Neural crest cell (in vitro differentiated cells): ENCODE measurements around the gene AURKAIP1. TPM values are rescaled to one million over a fixed set of nuclear protein-coding genes. Genes with fewer than 3 reads are reported as not detected.

ENCODE experiments used
- DNase-seq: peaks from one replicate; pipeline ENCODE4 v3.0.0; 2021; ENCODE audit warnings: low read depth, mixed read lengths, low spot score
- H3K27ac Mint-ChIP-seq: one replicate; pipeline ENCODE4 v1.8.0; 2021; ENCODE audit warnings: mild to moderate bottlenecking, mixed read lengths; ENCODE audit not compliant: unreplicated experiment
- H3K27me3 Mint-ChIP-seq: 2 replicates; pipeline ENCODE4 v1.8.0; 2021; ENCODE audit warnings: low read depth, mild to moderate bottlenecking, mixed read lengths
- H3K36me3 Mint-ChIP-seq: 2 replicates; pipeline ENCODE4 v1.8.0; 2021; ENCODE audit warnings: low read depth, mild to moderate bottlenecking, mixed read lengths
- H3K4me1 Mint-ChIP-seq: 2 replicates; pipeline ENCODE4 v1.8.0; 2021; ENCODE audit warnings: mixed read lengths
- H3K4me3 Mint-ChIP-seq: one replicate; pipeline ENCODE4 v1.8.0; 2021; ENCODE audit warnings: mild to moderate bottlenecking, mixed read lengths
- H3K9me3 Mint-ChIP-seq: 2 replicates; pipeline ENCODE4 v1.8.0; 2021; ENCODE audit warnings: mixed read lengths
- total RNA-seq: library from RNA; stranded (reverse); gene quantifications from 2 replicates; pipeline ENCODE4 v1.2.1, GENCODE V29; 2021
- TF ChIP-seq, protein P1 (sequence below): fragments of 200-600 bp; sonication (generic); conservative IDR thresholded peaks from 2 replicates; pipeline ENCODE4 v1.5.0; 2021; ENCODE audit warnings: antibody characterized with exemption, mild to moderate bottlenecking

The AURKAIP1 gene
- total RNA-seq, 1 donor from 2014 or later, result 128 TPM

DNA sequence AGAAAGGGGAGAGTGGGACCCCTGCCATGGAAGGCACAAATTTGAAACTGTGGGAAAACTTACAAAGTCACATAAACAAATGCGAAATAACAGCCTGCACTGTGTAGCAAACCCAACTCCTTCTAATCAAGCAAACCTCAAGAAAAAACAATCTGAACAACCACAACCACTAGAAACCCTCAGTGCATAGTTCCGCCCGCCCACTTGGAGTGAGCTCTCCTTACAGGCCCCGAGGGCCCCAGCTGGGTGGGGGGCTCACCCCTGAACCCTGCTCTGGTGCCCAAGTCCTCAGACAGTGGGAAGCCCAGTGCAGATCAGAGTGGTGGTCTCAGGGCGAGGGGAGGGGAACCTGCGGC lies 15.7 kb downstream of the AURKAIP1 start:
- TF ChIP-seq, protein P1, sequence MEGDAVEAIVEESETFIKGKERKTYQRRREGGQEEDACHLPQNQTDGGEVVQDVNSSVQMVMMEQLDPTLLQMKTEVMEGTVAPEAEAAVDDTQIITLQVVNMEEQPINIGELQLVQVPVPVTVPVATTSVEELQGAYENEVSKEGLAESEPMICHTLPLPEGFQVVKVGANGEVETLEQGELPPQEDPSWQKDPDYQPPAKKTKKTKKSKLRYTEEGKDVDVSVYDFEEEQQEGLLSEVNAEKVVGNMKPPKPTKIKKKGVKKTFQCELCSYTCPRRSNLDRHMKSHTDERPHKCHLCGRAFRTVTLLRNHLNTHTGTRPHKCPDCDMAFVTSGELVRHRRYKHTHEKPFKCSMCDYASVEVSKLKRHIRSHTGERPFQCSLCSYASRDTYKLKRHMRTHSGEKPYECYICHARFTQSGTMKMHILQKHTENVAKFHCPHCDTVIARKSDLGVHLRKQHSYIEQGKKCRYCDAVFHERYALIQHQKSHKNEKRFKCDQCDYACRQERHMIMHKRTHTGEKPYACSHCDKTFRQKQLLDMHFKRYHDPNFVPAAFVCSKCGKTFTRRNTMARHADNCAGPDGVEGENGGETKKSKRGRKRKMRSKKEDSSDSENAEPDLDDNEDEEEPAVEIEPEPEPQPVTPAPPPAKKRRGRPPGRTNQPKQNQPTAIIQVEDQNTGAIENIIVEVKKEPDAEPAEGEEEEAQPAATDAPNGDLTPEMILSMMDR, result no peak
- Mint-ChIP-seq H3K4me1 (peaks cover 37% of the 10 kb centered on the region), H3K36me3 (no peaks in the 10 kb centered on the region), H3K9me3 (no peaks in the 10 kb centered on the region), H3K27ac (no peak overlapping the region), H3K27me3 (peaks cover 25% of the 10 kb centered on the region), H3K4me3 (peak overlapping the region; percentile 72)
- no peak for DNase-seq

DNA sequence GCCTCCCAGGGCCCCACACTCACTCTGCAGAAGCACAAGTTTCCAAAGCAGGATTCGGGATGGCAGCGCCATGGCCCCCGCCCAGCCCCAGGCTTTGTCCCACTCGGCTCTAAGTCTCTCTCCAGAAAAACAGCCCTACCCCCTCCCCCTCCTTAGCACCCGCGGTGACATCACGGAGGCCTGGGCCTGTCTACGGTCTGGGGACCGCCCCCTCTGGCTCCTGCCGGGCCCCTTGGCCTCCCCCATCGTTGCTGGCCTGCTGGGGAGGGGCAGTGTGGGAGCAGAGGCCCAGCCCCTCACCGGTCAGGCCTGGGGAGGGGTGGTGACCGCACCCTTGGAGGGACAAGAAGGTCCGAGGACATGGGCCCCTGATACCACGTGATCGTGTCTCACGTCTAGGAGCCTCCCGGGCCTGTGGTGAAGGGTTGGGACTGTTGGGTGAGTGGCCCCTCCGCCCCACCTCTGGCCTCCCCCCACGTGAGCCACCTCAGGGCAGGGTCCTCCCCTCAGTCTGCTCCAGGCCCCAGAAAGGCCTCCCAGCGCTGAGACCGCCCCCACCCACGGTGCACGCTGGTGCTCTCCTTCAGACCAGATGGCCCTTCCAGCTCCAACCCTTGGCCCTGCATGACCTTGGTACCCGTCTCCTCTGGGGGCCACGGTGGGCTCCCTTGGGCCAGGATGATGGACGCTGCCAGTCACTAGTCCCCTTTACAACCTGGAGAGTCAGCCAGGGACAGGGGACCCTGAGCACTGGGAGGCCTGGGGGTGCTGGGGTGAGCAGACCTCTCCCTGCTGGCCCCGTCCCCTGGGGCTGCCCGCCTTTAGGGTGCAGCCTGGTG lies 16.4 kb downstream of the AURKAIP1 start, which contains the start of gene MXRA8:
MXRA8 (minus strand) TSS at position 123 of the 839 bp plus-strand sequence; CDS start at position 72, 51 bp downstream.
- Mint-ChIP-seq H3K4me3 (peak within 1 kb of the TSS; percentile 78), H3K9me3 (no peaks in the 10 kb centered on the region), H3K27me3 (peaks cover 31% of the 10 kb centered on the region), H3K27ac (peak within 1 kb of the TSS; percentile 50), H3K4me1 (peaks cover 37% of the 10 kb centered on the region), H3K36me3 (no peaks in the 10 kb centered on the region)
- no peak for DNase-seq
- TF ChIP-seq, protein P1, result no peak

DNA sequence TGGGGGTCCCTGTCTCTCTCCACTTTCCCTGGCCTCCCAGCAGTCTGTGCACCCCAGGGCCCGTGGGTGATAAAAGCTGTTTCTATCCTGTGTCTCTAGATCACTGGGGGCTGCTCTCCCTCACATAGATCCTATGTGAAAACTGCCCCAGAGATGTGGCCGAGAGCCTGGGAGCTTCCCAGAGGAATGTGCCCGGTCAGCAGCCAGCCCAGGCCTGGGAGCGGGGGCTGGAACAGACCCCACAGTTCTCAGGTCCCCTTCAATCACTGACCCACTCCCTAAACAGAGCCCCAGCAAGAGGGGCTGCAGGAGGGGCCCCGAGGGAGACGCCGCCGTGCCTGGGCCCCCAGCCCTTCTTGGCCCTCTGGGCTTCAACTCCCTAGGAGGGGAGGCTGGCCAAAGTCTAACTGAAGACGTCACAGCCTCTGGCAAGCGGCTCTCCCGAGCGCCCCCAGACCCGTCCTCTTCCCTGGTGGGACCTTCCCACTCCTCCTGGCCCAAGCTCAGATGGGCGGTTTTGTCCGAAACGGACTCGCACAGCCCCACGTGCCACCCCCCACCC lies 17.1 kb downstream of the AURKAIP1 start:
- Mint-ChIP-seq H3K4me1 (peaks cover 37% of the 10 kb centered on the region), H3K27ac (peak overlapping the region; percentile 50)
- DNase-seq, result no peak

DNA sequence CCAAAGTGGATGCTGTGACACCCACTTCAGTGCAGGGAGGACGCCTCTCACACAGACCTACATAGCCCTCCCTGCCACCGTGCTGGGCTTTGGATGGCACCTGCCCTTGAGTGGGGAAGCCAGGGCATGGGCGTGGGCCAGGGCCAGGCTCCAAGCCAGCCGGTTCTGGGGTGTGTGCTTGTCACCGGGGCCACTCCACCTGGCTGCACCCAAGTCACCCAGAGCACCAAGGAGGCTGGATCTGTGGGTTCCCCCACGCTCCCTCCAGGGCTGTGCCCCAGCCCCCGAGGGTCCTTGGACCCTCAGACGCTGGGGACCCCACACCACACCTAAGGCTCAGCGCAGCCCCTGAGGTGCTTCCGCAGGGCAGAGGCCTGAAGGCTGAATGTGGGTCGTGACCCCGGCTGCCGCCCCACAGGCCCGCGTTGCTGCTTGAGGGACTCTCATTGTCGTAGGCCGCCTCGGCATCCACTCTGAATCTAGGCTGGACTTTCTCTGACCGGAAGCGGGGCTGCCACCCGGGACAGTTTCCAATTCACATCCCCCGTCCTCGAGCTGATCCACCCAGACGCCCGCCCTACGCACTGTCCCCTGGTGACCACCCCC lies 18.1 kb downstream of the AURKAIP1 start:
- H3K27me3 Mint-ChIP-seq, result peaks cover 45% of the 10 kb centered on the region
- H3K9me3 Mint-ChIP-seq, result no peaks in the 10 kb centered on the region
- peaks cover 40% of the 10 kb centered on the region for H3K4me1 Mint-ChIP-seq
- H3K36me3 Mint-ChIP-seq, result no peaks in the 10 kb centered on the region
- H3K4me3 Mint-ChIP-seq, result peak overlapping the region; percentile 78
- no peak overlapping the region for H3K27ac Mint-ChIP-seq
- TF ChIP-seq, protein P1, result no peak
- no peak for DNase-seq

More for the DNA sequence above, 17.1 kb downstream of the AURKAIP1 start:
- TF ChIP-seq, protein P1, result no peak
- H3K4me3 Mint-ChIP-seq, result peak overlapping the region; percentile 78
- H3K9me3 Mint-ChIP-seq, result no peaks in the 10 kb centered on the region
- peaks cover 38% of the 10 kb centered on the region for H3K27me3 Mint-ChIP-seq
- H3K36me3 Mint-ChIP-seq, result no peaks in the 10 kb centered on the region

DNA sequence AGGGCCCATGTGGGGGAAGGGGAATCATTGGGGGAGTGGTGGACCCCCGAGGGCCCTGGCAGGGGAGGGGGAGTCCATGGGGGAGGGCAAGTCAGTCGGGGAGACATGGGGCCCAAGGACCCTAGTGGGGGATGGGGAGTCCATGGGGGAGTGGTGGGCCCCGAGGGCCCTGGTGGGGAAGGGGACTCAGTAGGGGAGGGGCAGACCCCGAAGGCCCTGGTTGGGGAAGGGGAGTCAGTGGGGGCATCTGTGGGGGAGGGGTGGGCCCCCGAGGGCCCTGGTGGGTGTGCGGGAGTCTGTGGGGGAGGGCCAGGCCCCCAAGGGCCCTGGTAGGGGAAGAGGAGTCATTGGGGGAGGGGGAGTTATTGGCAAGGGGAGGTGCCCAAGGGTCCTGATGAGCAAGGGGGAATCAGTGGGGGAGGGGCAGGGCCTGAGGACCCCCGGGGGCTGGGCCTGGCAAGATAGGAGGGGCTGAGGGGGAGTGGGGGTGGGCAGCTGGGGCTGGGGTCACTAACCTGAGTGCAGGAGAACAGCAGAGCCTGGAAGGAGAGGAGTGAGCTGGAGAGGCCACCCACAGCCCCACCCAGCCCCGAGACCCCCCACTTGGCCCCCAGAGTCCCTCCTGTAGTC lies 18.7 kb downstream of the AURKAIP1 start:
- H3K4me1 Mint-ChIP-seq, result peaks cover 38% of the 10 kb centered on the region
- H3K4me3 Mint-ChIP-seq, result no peak overlapping the region
- no peak for DNase-seq

More for the DNA sequence above, 18.7 kb downstream of the AURKAIP1 start:
- no peaks in the 10 kb centered on the region for H3K36me3 Mint-ChIP-seq
- no peak overlapping the region for H3K27ac Mint-ChIP-seq
- peaks cover 45% of the 10 kb centered on the region for H3K27me3 Mint-ChIP-seq
- no peaks in the 10 kb centered on the region for H3K9me3 Mint-ChIP-seq
- TF ChIP-seq, protein P1, result no peak
